Heart left ventricle (tissue), 16 donors: Measurements from ENCODE around the gene ARAP1. TPM values are rescaled to one million over a fixed set of nuclear protein-coding genes. Genes with fewer than 3 reads are reported as not detected.

ENCODE experiments used
- ATAC-seq, 4 donors: fragments of 200-7000 bp; cut with Tn5 transposase; one replicate each; pipeline ENCODE4 v1.9.1; 2020 to 2022; ENCODE audit warnings: moderate library complexity in 4 of 4, mild to moderate bottlenecking in 3 of 4, moderate number of reproducible peaks in 1 of 4
- DNase-seq, 5 donors: peaks; one replicate each; pipeline ENCODE4 v3.0.0-alpha.2; 2020
- H3K27ac ChIP-seq, 12 donors: fragments of 200-600 bp; sonication (generic) in 4 of 12; one replicate each; pipeline versions ENCODE4 v1.5.0 to v1.8.0; 2016 to 2022; ENCODE audit warnings: mild to moderate bottlenecking in 2 of 12
- H3K27me3 ChIP-seq, 9 donors: fragments of 200-600 bp; sonication (generic) in 2 of 9; one replicate each; pipeline versions ENCODE4 v1.5.1 to v1.8.0; 2016 to 2022; ENCODE audit warnings: mild to moderate bottlenecking in 3 of 9
- H3K36me3 ChIP-seq, 9 donors: fragments of 200-600 bp; sonication (generic) in 2 of 9; one replicate each; pipeline versions ENCODE4 v1.5.0 to v1.8.0; 2018 to 2022; ENCODE audit warnings: mild to moderate bottlenecking in 2 of 9
- H3K4me1 ChIP-seq, 12 donors: fragments of 200-600 bp; sonication (generic) in 4 of 12; one replicate each; pipeline versions ENCODE4 v1.5.0 to v1.8.0; 2016 to 2022; ENCODE audit warnings: mild to moderate bottlenecking in 3 of 12
- H3K4me3 ChIP-seq, 12 donors: fragments of 200-600 bp; sonication (generic) in 4 of 12; one replicate each; pipeline versions ENCODE4 v1.5.0 to v1.8.0; 2017 to 2022; ENCODE audit warnings: mild to moderate bottlenecking in 9 of 12, moderate library complexity in 4 of 12
- H3K9me3 ChIP-seq, 12 donors: fragments of 200-600 bp; sonication (generic) in 4 of 12; one replicate each; pipeline versions ENCODE4 v1.5.0 to v1.8.0; 2016 to 2022; ENCODE audit warnings: mild to moderate bottlenecking in 1 of 12
- POLR2A ChIP-seq, 2 donors: fragments of 450-650 bp; IDR thresholded peaks; one replicate each; pipeline ENCODE4 v1.6.1; 2017; ENCODE audit warnings: antibody characterized with exemption in 2 of 2, mild to moderate bottlenecking in 2 of 2, moderate library complexity in 2 of 2
- WGBS, 4 donors: extraction: QIAGEN DNeasy Blood & Tissue Kit in 2 of 4; methylation state at CpG; one replicate each; pipeline versions ENCODE4 v1.1.5 to v1.1.7; 2013 to 2018; 5-methylcytosine and 5-hydroxymethylcytosine counted together
- intact Hi-C, 10 donors: fragments of 100-400 bp; cut with DNase I; formaldehyde crosslinking; loops; one replicate each; pipeline versions ENCODE4 v1.11.1 to v1.14.2; 2022
- polyA plus RNA-seq, 2 donors: library from polyadenylated mRNA; stranded (reverse); fragments of 200-250 nt; gene quantifications; one replicate each; pipeline ENCODE4 v1.2.3, GENCODE V29; 2013
- total RNA-seq, 9 donors: library from RNA; depleted of rRNA in 2 of 9; stranded (reverse); fragments of >200 nt in 2 of 9; fragmentation: NEBNext Ultra II Directional in 3 of 9; extraction: Animal tissue kit (Norgen Biotek cat#: 25700) in 3 of 9; gene quantifications; one replicate each; pipeline versions ENCODE4 v1.1.0 to v1.2.4, GENCODE V29; 2016 to 2023
- TF ChIP-seq, protein P1 (sequence below), 12 donors: fragments of 200-600 bp; sonication (generic) in 4 of 12; IDR thresholded peaks; one replicate each; pipeline versions ENCODE4 v1.5.0 to v1.8.0; 2018 to 2022; ENCODE audit warnings: antibody characterized with exemption in 12 of 12, mild to moderate bottlenecking in 5 of 12
- donor health status: ischemic (EF 13 %, LVEDD 7.1; RV severe dilation, severe dysfunction).
- donor health status: healthy with polysubstance abuse.
- donor health status: DM: no; HTN: yes; CAD: no.
- donor health status: DM: no; HTN: no; CAD: no.
- donor health status: ischemic (EF 25% LVEDD 6.9; RV normal size, moderate dysfunction).
- donor health status: ischemic (EF 25% LVEDD 5.7; RV mildly dilated, moderate dysfunction).
- donor health status: healthy.
- donor health status: DM: yes; HTN: yes; CAD: no.
- donor health status: ischemic (EF 35%, LVEDD 5.7; RV mildly dilated, moderate dysfunction).
- donor health status: nonischemic (EF 11% LVEDD 7.7; RV severe dilation, severe dysfunction).
- donor health status: DM: yes; HTN: yes; CAD: no.
- donor health status: PGD.
- donor health status: ischemic (EF 29% LVEDD 5.4; RV normal size, mild dysfunction).
- donor health status: nonischemic (EF 23%, LVEDD 6.1; RV moderate dilation, normal function).

Gene ARAP1
- total and polyA plus RNA-seq, 11 donors, result 35.4 to 116 (median 43.6) TPM

DNA sequence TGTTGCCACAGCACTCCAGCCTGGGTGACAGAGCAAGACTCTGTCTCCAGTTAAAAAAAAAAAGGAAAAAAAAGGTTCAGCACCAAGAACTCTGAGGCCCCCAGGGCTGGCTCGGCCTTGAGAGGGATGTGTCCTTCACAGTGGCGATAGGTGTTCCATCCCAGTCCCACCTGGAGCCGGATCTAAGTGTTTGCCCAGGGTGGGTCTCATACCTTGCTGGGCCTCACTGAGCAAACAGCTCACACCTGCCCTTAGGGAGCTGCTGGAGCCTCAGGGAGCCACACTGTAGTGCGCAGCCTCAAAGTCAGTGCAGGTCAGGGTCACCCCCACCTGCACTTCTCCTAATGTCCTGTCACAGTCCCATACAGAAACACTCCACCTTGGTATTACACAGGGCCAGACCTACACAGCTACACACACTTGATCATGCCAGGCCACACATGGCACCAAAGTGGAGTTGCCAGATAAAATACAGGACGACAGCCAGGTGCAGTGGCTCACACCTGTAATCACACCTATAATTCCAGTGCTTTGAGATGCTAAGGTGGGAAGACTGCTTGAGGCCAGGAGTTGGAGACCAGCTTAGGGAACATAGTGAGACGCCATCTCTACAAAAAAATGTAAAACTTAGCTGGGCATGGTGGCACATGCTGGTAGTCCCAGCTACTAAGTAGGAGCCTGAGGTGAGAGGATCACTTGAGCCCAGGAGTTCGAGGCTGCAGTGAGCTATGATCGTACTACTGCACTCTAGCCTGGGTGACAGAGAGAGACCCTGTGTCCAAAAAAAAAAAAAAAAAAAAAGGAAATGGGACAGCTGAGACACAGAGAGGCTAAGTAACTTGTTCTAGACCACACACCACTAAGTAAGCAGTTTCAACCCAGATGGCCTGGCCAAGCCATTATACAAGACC, 34.4 kb upstream of the ARAP1 start:
- ATAC-seq, result no peak
- Histone ChIP-seq H3K4me3 (no peak overlapping the region), H3K4me1 (peaks cover 0 to 38% (median 18%) of the 10 kb centered on the region in 12 donors), H3K27me3 (no peaks in the 10 kb centered on the region), H3K9me3 (no peaks in the 10 kb centered on the region), H3K27ac (peak overlapping the region in 1 of 12 donors; percentile 55), H3K36me3 (no peaks in the 10 kb centered on the region)
- peak in 1 of 5 donors; percentile 19 for DNase-seq
- 86 to 93% (median 91%) methylated on average over 8 of the region's 8 CpGs for WGBS, 4 donors
- intact Hi-C loops, result no loop called here
- no peak for TF ChIP-seq POLR2A (IDR thresholded peaks at IDR 0.05)
- TF ChIP-seq, protein P1, sequence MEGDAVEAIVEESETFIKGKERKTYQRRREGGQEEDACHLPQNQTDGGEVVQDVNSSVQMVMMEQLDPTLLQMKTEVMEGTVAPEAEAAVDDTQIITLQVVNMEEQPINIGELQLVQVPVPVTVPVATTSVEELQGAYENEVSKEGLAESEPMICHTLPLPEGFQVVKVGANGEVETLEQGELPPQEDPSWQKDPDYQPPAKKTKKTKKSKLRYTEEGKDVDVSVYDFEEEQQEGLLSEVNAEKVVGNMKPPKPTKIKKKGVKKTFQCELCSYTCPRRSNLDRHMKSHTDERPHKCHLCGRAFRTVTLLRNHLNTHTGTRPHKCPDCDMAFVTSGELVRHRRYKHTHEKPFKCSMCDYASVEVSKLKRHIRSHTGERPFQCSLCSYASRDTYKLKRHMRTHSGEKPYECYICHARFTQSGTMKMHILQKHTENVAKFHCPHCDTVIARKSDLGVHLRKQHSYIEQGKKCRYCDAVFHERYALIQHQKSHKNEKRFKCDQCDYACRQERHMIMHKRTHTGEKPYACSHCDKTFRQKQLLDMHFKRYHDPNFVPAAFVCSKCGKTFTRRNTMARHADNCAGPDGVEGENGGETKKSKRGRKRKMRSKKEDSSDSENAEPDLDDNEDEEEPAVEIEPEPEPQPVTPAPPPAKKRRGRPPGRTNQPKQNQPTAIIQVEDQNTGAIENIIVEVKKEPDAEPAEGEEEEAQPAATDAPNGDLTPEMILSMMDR (IDR thresholded peaks at IDR 0.05), result no peak

DNA sequence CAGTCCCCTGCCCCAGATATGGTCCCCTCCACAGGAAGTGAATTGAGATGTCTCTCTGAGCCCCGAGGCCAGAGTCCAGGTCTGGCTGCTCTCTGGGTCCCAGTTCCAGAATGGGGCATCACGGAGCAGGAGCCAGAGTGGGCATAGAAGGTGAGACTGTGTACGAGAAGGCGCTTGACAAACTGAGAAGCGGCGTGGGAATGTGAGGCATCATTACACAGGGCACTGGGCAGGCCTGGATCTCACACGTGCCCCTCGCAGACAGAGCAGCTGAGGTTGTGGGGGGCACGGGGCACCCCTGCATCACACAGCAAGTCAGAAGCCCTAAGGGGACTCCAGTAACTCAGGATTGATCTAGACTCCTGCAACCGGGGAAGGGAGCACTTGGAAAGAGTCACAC, 32.5 kb upstream of the ARAP1 start:
- Histone ChIP-seq H3K27ac (no peak overlapping the region), H3K4me3 (no peak overlapping the region), H3K36me3 (no peaks in the 10 kb centered on the region), H3K4me1 (peaks cover 0 to 45% (median 25%) of the 10 kb centered on the region in 12 donors), H3K9me3 (no peaks in the 10 kb centered on the region), H3K27me3 (no peaks in the 10 kb centered on the region)
- TF ChIP-seq, protein P1 (IDR thresholded peaks at IDR 0.05), result no peak
- no peak for TF ChIP-seq POLR2A (IDR thresholded peaks at IDR 0.05)
- ATAC-seq, result no peak
- DNase-seq, result no peak
- 86 to 96% (median 90%) methylated on average over 9 to 10 of the region's 10 CpGs for WGBS, 4 donors
- intact Hi-C loops, result loop anchor here in 1 of 10 donors (5.0 kb wide), 1 partner anchor 42 kb away; no protein-coding TSS in a partner anchor

DNA sequence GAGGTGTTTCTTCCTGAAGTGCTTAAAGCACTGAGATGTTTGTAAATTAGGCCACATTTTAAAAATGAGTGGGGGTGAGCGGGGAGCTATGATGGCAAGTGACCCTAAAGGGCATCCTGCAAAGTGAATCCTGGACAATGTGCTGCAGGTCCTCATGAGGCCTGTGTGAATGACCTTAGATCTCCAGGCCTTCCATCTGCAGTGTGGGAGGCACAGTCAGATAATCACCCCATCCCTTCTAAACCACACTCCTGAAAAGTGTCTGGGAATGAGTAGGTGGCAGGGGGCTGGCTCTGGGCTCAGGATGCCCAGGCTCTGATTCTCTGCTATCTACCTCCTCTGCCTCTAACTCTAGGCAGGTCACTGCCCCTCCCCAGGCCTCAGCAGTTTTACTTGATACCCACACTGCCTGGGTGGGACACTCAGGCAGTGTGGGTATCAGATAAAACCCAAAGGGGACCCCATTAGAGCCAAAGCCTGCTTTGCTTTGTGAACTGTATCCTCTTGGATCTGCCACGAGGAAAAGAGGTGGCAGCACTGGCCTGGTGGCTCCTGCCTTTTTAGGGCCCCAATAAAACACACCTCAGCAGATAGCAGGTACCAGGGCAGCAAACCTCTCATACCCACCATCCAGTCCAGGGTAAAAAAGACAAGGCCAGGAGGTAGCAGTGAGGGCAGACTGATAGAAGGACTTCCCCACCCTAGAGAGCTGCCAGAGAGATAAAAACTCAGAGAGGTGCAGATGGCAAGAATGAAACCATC, 31.1 kb upstream of the ARAP1 start:
- Histone ChIP-seq H3K36me3 (no peaks in the 10 kb centered on the region), H3K27me3 (no peaks in the 10 kb centered on the region), H3K9me3 (no peaks in the 10 kb centered on the region), H3K4me1 (peaks cover 0 to 40% (median 18%) of the 10 kb centered on the region in 12 donors), H3K4me3 (no peak overlapping the region), H3K27ac (no peak overlapping the region)
- no peak for DNase-seq
- intact Hi-C loops, result loop anchor here in 1 of 10 donors (5.0 kb wide), 1 partner anchor 41 kb away; no protein-coding TSS in a partner anchor
- 81 to 97% (median 93%) methylated on average over 2 of the region's 2 CpGs for WGBS, 4 donors
- TF ChIP-seq, protein P1 (IDR thresholded peaks at IDR 0.05), result no peak
- TF ChIP-seq POLR2A (IDR thresholded peaks at IDR 0.05), result no peak
- ATAC-seq, result no peak
